Choroid plexus epithelial cell (primary cell): Measurements from ENCODE around the gene THBS2.
A peak's percentile ranks its signal among the peaks of the same experiment; 100 is the strongest.

ENCODE experiments used
- DNase-seq: peaks from one replicate; pipeline ENCODE4 v3.0.0-alpha.2; 2010; ENCODE audit warnings: low read depth
- H3K4me3 ChIP-seq: 2 replicates; pipeline ENCODE4 v1.5.1; 2011; ENCODE audit warnings: low read depth, mild to moderate bottlenecking, control low read depth, low read length, moderate library complexity
- CTCF ChIP-seq: conservative IDR thresholded peaks from 2 replicates; pipeline ENCODE4 v1.5.1; 2011; ENCODE audit warnings: low read depth, mild to moderate bottlenecking, control low read depth, inconsistent platforms, low read length, moderate library complexity

The THBS2 gene

GRCh38 chr6:169293196-169293595 lies 39.5 kb upstream of the THBS2 start:
- DNase-seq, result peak; percentile 61
- no peak for TF ChIP-seq CTCF
- H3K4me3 ChIP-seq, result no peak overlapping the region

GRCh38 chr6:169292338-169293124 lies 38.9 kb upstream of the THBS2 start:
- no peak overlapping the region for H3K4me3 ChIP-seq
- no peak for TF ChIP-seq CTCF
- DNase-seq, result peak; percentile 97

GRCh38 chr6:169291646-169292337 lies 38.1 kb upstream of the THBS2 start:
- no peak overlapping the region for H3K4me3 ChIP-seq

GRCh38 chr6:169291148-169291547 lies 37.5 kb upstream of the THBS2 start:
- H3K4me3 ChIP-seq, result no peak overlapping the region
- DNase-seq, result no peak
- no peak for TF ChIP-seq CTCF

More at GRCh38 chr6:169291646-169292337, 38.1 kb upstream of the THBS2 start:
- no peak for TF ChIP-seq CTCF
- peak; percentile 30 for DNase-seq

- TF ChIP-seq CTCF, result no peak
- H3K4me3 ChIP-seq, result no peak overlapping the region
- peak; percentile 57 for DNase-seq
Measured at GRCh38 chr6:169289619-169290339, 36.1 kb upstream of the THBS2 start.

GRCh38 chr6:169289257-169289618 lies 35.6 kb upstream of the THBS2 start:
- no peak for TF ChIP-seq CTCF
- no peak for DNase-seq
- no peak overlapping the region for H3K4me3 ChIP-seq
